Measurements from ENCODE around the gene CNPY1.

Gene CNPY1

DNA sequence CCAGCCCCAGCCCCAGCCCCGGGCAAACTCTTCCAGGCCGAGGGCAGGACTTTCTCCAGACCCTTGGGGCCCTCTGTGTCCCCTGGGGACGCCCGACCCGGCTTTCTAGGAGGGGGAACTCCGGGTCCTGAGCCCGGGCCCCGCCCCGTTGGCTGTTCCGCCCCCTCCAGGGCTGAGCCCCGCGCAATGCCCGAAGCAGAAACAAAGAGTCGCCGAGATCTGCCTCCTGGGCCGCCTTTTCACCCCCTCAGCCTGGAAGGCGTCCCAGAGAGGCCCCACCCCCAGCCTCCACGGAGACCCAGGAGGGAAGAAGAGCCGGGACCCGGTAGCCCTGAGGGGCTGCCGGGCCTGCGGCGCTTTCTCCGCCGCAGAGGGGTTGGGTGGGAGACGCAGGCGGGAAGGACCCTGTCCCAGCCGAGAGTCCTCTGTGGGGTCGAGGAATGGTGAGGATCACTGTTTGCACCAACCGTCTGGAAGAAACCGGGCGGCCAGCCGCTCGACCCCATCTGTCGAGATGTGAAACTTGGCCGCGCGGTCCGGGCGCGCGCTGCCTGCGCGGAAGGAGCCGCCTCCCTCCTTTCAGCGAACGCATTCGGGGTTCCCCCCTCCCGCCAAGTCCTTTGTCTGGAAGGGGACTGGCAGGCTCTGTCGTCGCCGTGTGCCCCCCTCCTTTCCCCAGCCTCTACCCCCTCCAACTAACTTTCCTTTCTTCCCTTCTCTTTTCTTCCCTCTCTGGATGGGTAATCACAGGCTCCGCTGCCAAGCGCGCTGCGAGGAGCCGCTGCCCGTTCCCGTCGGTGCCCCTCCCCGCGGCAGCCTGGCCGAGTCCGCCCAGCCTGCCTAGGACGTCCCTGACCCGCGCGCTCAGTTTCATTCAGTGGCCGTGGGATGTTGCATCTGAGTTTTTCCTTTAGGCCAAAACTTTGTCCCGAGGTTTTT, 78.2 kb downstream of the CNPY1 start:
- no peak for DNase-seq (ENCODE audit: low read depth in 2 of 2)

DNA sequence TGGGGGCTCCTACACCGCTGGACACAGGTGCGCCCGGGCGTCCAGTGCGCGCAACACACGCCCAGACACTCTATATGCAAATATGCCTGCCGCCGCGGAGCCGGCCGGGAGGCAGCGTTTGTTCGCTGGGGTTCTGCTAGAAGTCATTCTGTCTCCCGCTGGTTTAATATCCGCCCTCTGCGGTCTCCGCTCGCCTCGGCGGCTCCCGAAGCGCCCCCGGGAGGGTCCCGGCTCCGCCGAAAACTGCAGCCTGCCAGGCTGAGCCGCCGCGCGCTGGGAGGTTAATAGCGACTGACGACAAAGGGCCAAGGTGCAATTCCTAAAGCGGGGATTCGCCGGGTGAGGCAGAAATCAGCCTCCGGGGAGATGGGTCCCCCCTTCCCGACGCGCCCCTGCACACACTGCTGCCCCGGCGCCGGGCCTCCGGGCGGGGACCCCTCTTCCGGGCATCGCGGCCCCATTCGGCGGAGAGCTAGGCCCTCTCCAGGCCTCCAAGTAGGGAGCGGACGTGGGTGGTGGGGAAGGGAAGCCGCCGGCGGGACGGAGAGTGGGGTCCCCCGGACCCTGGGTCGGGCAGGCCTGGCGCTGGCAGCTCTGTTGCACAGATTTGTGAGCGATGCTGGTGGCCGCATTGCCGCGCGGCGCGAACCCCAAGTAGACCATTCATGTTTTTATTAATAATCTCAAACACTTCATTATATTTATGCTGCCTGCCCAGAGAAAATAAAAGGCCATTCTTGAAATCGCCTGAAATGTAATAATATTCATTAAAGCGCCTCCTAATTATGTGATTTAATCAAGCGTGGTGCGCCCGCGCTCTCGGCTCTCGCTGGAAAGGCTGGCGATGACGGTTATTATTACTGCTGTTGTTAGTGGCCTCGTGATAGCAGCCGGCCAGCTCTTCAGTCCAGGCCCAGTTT, 79.3 kb downstream of the CNPY1 start:
- no peak for DNase-seq (ENCODE audit: low read depth in 2 of 2)

DNA sequence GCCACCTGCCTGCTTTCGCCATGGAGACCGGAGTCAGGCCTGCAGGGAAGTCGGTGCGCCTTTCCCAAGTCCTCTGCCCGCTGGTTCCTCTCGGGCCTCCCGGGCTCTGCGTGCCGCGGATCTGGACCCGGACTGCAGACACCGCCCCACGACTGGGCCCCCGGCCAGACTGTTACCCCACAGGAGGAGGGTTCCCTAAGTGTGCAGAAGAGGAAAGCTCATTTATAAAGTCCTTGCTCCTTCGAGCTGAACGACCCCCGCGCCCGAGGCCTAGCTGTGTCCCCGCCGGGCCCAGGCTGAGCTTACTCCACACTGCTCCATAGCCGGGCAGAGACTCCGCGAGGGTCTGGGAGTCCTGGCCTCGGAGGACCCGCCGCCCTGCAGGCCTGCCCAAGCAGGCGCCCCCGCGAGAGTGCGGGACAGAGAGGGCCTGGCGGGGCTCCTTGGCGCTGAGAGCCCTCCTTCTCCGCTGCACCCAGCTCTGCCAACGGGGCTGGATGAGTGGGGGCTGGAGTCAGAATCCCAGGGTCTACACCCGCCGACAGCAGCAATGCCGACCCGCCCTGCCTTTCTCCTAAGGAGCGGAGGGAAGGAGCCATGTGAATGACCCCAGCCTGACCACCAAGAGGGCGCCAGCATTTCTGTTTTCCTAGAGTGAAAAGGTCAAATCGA, 80.1 kb downstream of the CNPY1 start:
- DNase-seq (ENCODE audit: low read depth in 2 of 2), result no peak

DNA sequence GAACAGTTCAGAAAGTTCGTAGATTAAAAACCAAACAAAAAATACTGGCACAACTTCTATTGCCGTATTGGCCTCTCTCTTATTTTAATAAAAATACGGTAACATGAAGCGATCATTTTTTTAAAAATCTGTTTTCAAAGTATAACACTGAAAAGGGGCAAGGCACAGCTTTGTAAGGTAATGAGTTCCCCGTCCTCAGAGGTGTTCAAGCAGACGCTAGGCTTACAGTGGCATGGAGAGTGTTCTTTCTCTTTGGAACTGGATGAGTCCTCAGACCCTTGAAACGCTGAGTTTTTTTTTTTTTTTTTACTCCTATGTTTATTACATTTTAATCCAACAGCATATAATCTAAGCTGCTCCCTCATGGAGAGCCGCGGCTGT, 80.6 kb downstream of the CNPY1 start:
- DNase-seq (ENCODE audit: low read depth in 2 of 2), result no peak

DNA sequence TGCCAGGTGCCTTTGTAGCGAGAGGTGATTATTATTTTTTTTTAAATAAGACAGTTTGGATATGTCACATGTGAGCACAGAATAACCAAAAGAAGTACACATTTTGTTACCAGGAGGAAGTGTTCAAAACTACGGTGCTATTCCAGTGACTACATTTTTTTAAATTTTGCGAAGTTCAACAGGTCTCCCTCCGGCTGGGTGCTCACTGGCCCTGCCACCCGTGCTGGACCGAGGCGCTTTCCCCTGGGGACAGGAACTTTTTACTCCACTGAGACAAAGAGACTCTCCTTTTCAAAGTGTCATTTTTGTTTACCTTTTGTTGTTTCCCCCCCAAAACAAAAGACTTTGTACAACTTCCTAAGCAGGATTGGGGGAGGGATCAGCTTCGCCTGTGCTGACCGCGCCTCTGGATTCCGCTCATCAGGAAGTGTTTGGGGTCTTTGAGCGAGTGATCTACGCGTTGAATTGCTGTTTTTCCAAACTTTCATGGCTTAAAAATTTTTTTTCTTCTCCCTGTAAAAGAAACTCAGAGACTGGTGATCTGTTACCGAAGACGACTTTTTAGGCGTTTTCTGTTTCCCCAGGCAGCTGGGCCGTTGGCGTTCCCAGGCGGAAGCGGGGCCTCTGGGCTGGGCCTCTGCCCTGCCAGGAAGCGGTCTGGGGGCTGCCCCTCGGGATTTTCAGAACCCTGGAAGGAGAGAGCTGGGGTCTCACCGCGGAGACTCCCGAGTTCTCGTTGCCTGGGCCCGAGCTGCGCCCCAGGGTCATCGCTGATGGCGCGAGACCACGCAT, 81.2 kb downstream of the CNPY1 start:
- DNase-seq (ENCODE audit: low read depth in 2 of 2), result no peak

DNA sequence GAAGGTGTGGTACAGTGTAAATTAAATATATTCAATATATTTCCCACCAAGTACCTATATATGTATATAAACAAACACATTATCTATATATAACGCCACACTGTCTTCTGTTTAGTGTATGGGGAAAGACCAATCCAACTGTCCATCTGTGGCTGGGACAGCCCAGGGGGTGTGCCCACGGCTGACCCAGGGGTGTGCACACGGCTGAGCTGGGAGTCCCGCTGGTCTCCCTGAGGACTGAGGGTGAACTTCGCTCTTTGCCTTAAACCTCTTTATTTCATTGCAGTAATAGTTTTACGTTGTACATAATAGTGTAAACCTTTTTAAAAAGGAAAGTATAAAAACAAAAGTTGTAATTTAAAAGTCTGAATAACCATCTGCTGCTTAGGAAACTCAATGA, 82.2 kb downstream of the CNPY1 start:
- no peak for DNase-seq (ENCODE audit: low read depth in 2 of 2)

DNA sequence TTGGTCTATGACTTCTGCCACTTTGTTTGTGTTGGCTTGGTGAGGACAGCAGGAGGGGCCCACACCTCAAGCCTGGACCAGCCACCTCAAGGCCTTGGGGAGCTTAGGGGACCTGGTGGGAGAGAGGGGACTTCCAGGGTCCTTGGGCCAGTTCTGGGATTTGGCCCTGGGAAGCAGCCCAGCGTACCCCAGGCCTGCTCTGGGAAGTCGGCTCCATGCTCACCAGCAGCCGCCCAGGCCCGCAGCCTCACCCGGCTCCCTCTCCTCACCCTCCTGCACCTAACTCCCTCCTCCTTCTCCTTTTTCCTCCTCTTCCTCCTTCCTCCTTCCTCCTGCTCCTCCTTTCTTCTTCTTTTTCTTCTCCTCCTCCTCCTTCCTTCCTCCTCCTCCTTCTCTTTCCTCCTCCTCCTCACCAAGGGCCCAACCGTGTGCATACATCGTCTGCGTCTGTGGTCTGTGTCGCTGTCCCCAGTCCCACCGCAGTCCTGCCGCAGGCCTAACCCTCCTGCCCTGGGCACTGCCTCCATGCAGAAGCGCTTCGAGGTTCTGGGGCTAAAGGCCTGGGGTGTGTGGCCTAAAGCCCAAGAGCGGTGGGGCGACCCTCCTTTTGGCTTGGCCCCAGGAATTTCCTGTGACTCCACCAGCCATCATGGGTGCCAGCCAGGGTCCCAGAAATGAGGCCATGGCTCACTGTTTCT, 83.1 kb downstream of the CNPY1 start:
- DNase-seq (ENCODE audit: low read depth in 2 of 2), result no peak

DNA sequence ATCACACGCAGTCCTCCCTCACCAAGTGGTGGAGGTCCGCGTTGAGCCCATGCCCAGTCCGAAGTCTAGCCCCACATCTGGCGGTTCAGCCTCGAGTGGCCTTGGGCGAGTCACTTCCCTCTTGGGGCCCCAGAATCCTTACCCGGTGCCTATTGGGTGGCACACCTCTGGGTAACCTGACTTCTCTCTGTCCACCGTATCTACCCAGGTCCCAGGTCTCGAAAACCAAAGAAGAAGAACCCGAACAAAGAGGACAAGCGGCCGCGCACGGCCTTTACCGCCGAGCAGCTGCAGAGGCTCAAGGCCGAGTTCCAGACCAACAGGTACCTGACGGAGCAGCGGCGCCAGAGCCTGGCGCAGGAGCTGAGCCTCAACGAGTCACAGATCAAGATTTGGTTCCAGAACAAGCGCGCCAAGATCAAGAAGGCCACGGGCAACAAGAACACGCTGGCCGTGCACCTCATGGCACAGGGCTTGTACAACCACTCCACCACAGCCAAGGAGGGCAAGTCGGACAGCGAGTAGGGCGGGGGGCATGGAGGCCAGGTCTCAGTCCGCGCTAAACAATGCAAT, 84.1 kb downstream of the CNPY1 start:
- no peak for DNase-seq (ENCODE audit: low read depth in 2 of 2)

DNA sequence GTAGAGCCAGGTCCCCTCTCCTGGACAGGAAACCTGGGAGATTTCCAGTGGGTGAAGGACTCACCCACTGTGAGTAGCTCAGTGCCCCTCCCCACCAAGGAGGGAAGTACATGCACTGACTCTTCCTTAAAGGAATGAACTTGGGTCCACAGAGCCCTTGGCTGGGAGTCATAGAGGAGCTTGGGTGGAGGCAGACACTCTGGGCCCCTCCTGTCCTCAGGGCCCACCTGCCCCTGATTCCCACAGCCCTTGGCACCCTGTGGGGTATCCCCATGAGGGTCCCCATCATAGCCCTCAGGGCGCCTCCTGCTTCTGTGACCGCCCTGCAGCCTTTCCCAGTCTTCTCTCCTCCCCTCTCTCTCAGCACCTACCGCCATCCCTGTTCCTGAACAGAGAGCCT, 84.7 kb downstream of the CNPY1 start:
- DNase-seq (ENCODE audit: low read depth in 2 of 2), result no peak

DNA sequence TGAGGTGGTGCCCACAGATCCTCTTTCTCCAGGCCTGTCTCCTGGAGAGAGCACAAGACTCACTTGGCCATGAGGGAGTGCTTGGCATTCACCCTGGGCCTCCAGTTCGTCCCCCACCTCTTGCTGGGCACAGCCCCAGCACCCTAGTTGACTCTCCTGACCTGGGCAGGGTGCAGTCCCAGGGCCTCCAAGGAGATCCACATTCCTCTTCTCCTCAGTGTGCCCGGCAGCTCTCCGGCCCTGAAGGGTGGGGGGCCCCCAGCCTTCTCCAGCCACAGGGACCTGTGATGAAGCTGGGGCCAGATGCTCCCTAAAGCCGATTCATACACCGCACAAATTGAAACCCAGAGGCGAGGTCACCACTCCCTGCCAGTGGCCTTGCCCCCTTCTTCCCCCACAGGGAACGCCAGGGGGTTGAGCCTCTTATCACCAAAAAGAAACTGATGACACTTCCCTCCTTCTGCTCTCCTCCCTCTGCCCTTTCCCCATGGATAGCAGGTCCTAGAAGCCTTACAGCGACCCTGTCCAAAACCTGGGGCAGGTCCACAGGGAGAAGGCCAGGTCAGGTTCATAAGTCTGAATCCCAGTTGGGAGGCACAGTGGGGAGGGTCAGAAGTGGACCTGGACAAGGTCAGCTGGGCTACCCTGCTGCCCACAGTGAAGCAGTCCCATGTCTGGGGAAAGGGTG, 85.3 kb downstream of the CNPY1 start:
- no peak for DNase-seq (ENCODE audit: low read depth in 2 of 2)

DNA sequence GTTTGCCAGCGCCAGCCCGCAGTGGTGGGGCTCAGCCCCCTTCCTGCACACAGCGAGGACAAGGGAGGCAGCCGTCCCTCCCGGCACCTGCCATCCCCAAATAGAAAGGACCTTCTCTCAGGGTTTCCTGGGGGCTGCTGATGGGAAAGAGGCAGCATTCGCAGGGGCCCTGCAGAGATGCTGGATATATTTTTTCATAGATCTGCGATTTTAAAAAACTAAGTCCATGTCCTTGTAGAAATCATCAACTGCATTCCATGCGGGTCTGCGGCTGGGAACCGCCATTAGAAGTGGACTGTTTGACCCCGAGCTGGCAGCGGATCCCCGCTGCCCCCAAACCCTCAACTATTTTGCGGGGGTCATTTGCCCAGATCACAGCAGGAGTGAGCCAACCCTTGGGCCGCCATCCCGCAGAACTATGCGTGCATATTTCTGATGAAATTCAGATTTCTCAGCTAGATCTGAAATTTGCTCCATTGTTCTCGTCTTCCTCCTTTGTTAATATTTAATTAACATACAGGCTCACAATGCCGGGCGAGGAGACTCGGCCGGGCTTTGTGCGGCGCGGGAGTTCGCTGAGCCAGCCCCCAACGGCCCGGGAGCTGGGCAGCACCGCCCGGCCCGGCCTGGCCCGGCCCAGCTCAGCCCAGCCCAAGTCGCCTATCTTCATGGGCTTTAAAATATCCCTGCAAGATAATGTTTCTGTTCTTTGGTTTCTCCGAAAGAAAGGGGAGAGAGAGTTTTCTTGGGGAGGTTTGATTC, 86.5 kb downstream of the CNPY1 start:
- no peak for DNase-seq (ENCODE audit: low read depth in 2 of 2)

DNA sequence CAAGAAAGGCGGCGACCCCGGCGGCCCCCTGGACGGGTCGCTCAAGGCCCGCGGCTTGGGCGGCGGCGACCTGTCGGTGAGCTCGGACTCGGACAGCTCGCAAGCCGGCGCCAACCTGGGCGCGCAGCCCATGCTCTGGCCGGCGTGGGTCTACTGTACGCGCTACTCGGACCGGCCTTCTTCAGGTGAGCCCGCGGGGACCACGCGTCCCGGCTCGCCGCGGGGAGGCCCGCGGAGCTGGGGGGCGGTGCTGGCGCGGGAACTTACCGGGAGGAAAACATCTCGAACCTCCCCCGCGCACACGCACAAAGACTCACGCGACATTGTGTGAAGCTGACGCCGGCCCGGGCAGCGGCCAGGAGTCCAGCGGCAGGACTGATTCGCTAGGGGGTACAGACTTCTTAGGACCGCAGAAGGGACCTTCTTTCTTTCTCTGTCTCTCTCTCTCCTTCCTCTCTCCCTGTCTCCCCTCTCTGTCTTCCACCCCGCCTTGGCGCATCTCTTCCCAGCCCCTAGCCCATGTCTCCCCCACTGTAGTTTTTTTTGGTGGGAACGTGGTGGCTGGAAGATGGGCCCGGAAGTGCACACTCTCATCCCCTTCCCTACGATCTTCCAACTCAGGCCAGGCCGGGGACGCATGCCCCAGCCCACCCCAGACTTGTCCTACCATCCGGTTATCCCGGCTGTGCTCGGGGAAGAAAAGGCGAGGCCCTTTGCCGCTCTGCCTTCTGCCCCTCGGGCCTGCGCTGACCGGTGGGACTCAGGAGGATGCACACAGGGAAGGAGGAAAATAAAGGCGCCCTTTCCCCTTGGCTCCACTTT, 87.3 kb downstream of the CNPY1 start:
- no peak for DNase-seq (ENCODE audit: low read depth in 2 of 2)

DNA sequence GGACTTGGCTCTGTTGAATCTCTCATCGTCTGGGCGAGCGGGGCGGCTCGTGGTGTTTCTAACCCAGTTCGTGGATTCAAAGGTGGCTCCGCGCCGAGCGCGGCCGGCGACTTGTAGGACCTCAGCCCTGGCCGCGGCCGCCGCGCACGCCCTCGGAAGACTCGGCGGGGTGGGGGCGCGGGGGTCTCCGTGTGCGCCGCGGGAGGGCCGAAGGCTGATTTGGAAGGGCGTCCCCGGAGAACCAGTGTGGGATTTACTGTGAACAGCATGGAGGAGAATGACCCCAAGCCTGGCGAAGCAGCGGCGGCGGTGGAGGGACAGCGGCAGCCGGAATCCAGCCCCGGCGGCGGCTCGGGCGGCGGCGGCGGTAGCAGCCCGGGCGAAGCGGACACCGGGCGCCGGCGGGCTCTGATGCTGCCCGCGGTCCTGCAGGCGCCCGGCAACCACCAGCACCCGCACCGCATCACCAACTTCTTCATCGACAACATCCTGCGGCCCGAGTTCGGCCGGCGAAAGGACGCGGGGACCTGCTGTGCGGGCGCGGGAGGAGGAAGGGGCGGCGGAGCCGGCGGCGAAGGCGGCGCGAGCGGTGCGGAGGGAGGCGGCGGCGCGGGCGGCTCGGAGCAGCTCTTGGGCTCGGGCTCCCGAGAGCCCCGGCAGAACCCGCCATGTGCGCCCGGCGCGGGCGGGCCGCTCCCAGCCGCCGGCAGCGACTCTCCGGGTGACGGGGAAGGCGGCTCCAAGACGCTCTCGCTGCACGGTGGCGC, 88.1 kb downstream of the CNPY1 start, which contains the start of gene EN2:
EN2 (plus strand) TSS at position 19 of the 767 bp plus-strand sequence; CDS start at position 268, 249 bp downstream.
- DNase-seq (ENCODE audit: low read depth in 2 of 2), result no peak

DNA sequence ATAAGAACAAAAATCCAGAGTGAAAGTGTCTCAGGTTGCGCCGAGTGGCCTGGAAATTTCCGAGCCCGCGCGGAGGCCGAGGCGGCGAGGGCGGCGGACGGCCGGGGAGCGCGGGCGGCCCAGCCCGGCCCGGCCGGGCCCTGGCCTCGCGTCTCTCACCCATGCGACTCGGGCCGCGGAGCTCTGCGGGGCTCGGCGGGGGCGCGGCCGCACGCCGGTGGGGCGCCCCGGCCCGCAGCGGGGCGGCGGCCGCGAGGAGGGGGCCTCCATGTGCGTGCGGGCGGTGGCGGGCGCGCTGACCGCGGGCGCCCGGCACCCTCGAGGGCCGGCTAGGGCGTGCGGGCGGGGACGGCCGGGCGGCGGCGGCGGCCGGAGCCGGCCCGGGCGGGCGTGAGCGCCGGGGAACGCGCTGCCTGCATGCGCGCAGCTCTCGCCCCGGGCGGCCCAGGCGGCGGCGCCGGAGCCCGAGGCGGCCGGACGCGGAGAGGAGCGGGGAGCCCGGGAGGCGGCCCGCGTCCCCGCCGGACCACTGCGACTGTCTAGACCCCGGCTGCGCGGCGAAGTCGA, 88.7 kb downstream of the CNPY1 start:
- no peak for DNase-seq (ENCODE audit: low read depth in 2 of 2)

DNA sequence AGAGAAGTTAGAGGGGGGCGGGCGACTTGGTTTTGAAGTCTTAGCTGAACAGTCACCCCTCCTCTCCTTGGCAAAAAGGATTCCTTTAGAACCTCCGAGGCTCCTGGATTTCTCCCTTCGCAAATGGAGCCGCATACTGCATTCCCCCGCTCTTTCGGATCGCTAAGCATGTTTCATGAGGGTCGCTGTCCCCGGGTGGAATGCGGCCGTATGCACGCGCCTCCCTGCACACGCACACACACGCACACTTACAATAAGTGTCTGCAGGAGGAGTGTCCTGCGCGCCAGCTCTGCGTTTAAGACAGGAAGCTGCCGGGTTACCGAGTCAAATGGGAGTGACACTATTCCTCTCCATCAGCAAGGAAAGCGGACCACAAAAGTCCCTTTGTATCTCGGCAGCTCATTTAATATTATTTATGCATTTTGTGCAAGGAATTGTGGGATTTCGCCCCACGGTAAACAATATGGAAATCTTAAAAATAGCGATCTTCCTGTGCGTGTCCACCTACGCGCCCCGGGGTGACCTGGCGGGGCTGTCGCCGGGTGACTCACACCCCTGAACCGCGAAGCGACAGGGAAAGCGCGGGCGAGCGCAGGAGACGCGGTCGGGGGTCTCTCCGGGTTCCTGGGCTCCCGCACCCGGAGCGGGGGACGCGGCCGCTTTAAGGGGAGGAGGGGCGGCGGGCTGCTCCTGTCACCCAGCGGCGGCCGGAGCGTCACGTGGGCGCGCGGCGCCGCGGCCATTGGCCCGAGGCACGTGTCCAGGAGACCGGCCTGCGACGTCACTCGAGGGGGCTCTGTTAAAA, 89.4 kb downstream of the CNPY1 start:
- peak in 1 of 2 donors; percentile 30 for DNase-seq (ENCODE audit: low read depth in 2 of 2)

All from stimulated activated CD4-positive, alpha-beta T cell treated with anti-CD3 and anti-CD28 coated beads, Interleukin-1b, Interleukin-23, amount 100 ng/mL, for 4 hours (primary cell).